ENCODE data around the gene HAGHL. TPM values are rescaled to one million over a fixed set of nuclear protein-coding genes. Genes with fewer than 3 reads are reported as not detected.

The HAGHL gene
- total and polyA plus RNA-seq, 2 experiments from 2014 or later: 15.5 to 31.5 TPM

GRCh38 chr16:769934-770333, 43.0 kb downstream of the HAGHL start:
- H3K4me1 ChIP-seq (ENCODE audit: insufficient read depth): no peaks in the 10 kb centered on the region
- H3K27me3 ChIP-seq: no peaks in the 10 kb centered on the region
- H3K9me2 ChIP-seq (replicated peaks; ENCODE audit: insufficient read depth): no peaks in the 10 kb centered on the region
- DNase-seq (ENCODE audit: low spot score): no peak
- H3K4me2 ChIP-seq: no peak overlapping the region
- WGBS (ENCODE audit: low lambda C conversion rate, missing lambda C conversion rate): 83% methylated on average over 13 of the region's 19 CpGs
- no peak overlapping the region for H2AFZ ChIP-seq
- no peaks in the 10 kb centered on the region for H3K9me3 ChIP-seq (ENCODE audit: low read depth)
- no peak overlapping the region for H3K27ac ChIP-seq
- TF ChIP-seq CTCF (IDR thresholded peaks at IDR 0.05; ENCODE audit: poor library complexity) (no peak), EZH2phosphoT487 (IDR thresholded peaks at IDR 0.05; ENCODE audit: low read depth, severe bottlenecking, unreplicated experiment) (no peak), EZH2 (IDR thresholded peaks at IDR 0.05; ENCODE audit: borderline replicate concordance) (no peak)
- H3K79me2 ChIP-seq: no peaks in the 10 kb centered on the region
- no peaks in the 10 kb centered on the region for H3K36me3 ChIP-seq (replicated peaks; ENCODE audit: insufficient read depth, low read depth)
- no peaks in the 10 kb centered on the region for H4K20me1 ChIP-seq (ENCODE audit: insufficient read depth, poor library complexity, severe bottlenecking)
- no peak overlapping the region for H3K4me3 ChIP-seq

GRCh38 chr16:770411-770810, 43.5 kb downstream of the HAGHL start:
- H3K36me3 ChIP-seq (replicated peaks; ENCODE audit: insufficient read depth, low read depth): no peaks in the 10 kb centered on the region
- no peaks in the 10 kb centered on the region for H3K9me2 ChIP-seq (replicated peaks; ENCODE audit: insufficient read depth)
- H3K4me2 ChIP-seq: no peak overlapping the region
- no peak for TF ChIP-seq CTCF (IDR thresholded peaks at IDR 0.05; ENCODE audit: poor library complexity)
- TF ChIP-seq EZH2phosphoT487 (IDR thresholded peaks at IDR 0.05; ENCODE audit: low read depth, severe bottlenecking, unreplicated experiment): no peak
- no peak for TF ChIP-seq EZH2 (IDR thresholded peaks at IDR 0.05; ENCODE audit: borderline replicate concordance)
- no peak for DNase-seq (ENCODE audit: low spot score)
- H3K79me2 ChIP-seq: no peaks in the 10 kb centered on the region
- H2AFZ ChIP-seq: no peak overlapping the region
- no peaks in the 10 kb centered on the region for H3K27me3 ChIP-seq
- no peak overlapping the region for H3K4me3 ChIP-seq
- H4K20me1 ChIP-seq (ENCODE audit: insufficient read depth, poor library complexity, severe bottlenecking): no peaks in the 10 kb centered on the region
- WGBS (ENCODE audit: low lambda C conversion rate, missing lambda C conversion rate): 100% methylated on average over 1 of the region's 13 CpGs
- no peaks in the 10 kb centered on the region for H3K4me1 ChIP-seq (ENCODE audit: insufficient read depth)
- no peak overlapping the region for H3K27ac ChIP-seq
- H3K9me3 ChIP-seq (ENCODE audit: low read depth): no peaks in the 10 kb centered on the region

GRCh38 chr16:772959-773358, 46.1 kb downstream of the HAGHL start:
- no peaks in the 10 kb centered on the region for H3K79me2 ChIP-seq
- no peaks in the 10 kb centered on the region for H3K4me1 ChIP-seq (ENCODE audit: insufficient read depth)
- no peaks in the 10 kb centered on the region for H4K20me1 ChIP-seq (ENCODE audit: insufficient read depth, poor library complexity, severe bottlenecking)
- no peak for TF ChIP-seq EZH2 (IDR thresholded peaks at IDR 0.05; ENCODE audit: borderline replicate concordance)
- TF ChIP-seq CTCF (IDR thresholded peaks at IDR 0.05; ENCODE audit: poor library complexity): no peak
- no peaks in the 10 kb centered on the region for H3K9me3 ChIP-seq (ENCODE audit: low read depth)
- H3K27ac ChIP-seq: no peak overlapping the region
- no peaks in the 10 kb centered on the region for H3K27me3 ChIP-seq
- no peaks in the 10 kb centered on the region for H3K36me3 ChIP-seq (replicated peaks; ENCODE audit: insufficient read depth, low read depth)
- H3K4me2 ChIP-seq: no peak overlapping the region
- DNase-seq (ENCODE audit: low spot score): no peak
- H3K9me2 ChIP-seq (replicated peaks; ENCODE audit: insufficient read depth): no peaks in the 10 kb centered on the region
- WGBS (ENCODE audit: low lambda C conversion rate, missing lambda C conversion rate): 94% methylated on average over 18 of the region's 18 CpGs
- no peak overlapping the region for H2AFZ ChIP-seq
- H3K4me3 ChIP-seq: no peak overlapping the region
